Measurements from ENCODE around the gene ARID1A.

The ARID1A gene

DNA sequence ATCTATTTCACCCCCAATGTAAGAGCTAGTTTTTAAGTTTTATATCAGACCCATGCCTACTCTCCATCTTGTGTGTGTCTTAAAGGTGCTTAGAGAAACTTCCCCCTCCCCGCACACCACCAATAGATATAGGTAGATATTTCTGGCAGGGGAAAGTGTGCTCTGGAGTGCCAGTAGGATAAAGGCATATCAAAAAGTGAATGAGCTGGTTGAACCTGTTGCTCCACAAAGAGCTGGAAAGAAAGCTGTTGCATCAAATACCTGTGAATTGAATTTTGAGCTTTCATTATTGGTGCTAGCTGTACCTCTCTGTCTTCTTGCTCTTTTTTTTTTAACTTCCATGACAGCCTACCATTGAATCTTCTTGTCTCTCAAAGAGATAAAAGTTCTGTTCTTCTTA, 32.8 kb downstream of the ARID1A start:
- no peak for DNase-seq

DNA sequence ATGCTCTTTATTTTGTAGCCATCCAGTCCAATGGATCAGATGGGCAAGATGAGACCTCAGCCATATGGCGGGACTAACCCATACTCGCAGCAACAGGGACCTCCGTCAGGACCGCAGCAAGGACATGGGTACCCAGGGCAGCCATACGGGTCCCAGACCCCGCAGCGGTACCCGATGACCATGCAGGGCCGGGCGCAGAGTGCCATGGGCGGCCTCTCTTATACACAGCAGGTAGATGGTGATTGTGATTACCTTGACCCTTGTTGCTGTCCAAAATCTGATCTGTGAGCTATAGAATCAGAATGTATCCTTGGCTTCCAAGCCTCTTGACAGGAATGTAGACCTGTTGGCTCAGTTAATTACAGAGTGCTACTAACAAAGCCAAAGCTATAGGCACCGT, 33.8 kb downstream of the ARID1A start:
- no peak for DNase-seq

DNA sequence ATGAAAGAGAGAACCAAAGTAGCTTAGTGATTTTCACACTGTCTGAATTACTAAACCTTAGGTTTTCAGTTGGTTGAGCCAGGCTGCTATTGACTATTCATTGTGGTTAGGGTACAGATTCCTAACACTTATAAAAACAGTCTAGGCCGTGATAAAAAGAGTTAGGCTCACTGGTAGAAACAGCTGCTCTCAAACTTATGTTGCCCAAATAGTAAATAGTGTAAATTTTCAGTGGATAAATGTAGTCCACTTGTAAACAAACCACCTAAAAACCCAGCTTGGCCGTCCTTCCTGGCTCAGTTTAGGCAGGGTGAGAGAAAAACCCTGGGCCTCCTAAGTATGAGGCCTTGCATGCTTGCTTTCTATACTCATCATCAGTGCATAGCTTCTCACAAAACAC, 34.9 kb downstream of the ARID1A start:
- DNase-seq = no peak

DNA sequence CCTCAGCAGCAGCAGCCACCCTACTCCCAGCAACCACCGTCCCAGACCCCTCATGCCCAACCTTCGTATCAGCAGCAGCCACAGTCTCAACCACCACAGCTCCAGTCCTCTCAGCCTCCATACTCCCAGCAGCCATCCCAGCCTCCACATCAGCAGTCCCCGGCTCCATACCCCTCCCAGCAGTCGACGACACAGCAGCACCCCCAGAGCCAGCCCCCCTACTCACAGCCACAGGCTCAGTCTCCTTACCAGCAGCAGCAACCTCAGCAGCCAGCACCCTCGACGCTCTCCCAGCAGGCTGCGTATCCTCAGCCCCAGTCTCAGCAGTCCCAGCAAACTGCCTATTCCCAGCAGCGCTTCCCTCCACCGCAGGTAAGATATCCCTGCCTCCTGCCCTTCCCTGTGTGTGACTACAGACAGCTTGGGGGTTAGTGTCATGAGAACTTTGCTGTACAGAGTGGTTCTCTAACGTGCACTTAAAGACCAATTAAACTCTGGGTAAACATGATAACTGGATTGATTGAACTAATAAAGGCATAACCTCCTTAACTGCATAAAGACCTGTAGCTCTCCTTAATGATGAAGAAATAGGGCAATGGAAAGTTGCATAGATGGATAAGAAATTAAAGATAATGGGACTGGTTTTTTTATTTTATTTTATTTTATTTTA, 35.6 kb downstream of the ARID1A start:
- no peak for DNase-seq

DNA sequence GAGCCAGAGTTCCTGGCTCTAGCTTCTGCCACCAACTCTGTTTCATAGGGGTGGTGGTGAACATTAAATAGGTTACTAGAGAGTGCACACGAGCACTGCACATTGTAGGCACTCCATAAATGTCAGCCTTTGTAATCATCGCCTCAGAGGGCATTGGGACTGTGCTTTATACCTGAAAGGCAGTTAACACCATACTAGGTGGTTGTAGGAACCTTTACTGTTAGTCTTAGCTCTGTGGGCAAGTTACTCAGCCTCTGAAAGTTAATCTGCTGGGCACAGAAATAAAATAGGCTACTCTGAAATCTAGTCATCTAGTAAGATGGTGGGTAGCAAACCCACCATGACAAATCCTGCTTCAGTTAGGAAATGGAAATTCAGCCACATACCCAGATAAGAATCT, 37.6 kb downstream of the ARID1A start:
- no peak for DNase-seq

DNA sequence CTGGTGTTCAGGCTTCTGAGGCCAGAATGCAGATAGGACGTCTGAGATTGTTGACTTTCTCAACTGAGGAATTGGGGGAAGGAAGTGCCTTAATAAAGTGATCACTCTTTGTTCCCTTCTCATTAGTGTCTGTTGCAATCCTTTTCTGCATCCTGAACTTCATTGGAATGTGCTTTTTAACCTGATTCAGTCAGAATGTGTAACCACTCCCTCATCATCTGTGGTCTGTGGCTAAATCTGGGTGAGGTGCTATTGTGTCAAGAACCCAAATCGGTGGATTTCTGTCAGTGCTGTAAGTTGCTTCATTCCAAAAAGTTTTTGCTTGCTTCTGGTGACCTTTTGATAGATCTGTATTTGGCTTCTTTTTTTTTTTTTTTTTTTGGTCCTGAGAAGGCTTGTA, 38.2 kb downstream of the ARID1A start:
- no peak for DNase-seq

DNA sequence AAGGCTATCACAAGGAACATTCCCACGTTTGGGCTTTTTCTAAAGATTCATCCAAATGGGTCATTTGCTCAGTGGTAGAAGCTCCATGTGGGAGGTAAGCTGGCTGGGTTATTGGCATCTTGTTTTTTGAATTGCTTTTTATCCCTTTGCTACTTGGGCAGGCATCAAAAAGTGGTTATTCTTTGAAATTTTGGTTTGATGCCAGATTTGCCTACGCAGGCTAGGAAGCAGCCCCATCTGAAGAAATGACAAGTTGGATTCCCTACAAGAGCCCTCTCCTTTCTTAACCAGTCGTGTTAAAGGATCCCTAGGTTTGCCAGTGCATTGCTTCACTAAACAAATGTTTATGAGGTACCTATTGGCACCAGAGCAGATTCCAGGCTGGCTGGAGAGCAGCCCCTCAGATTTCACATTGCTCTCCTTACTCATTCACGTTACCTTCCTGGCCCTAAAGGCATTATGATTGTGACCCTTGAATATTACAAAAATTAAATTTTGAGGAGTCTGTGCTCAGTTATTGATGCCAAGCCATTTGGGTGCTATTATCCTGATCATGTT, 38.8 kb downstream of the ARID1A start:
- no peak for DNase-seq

DNA sequence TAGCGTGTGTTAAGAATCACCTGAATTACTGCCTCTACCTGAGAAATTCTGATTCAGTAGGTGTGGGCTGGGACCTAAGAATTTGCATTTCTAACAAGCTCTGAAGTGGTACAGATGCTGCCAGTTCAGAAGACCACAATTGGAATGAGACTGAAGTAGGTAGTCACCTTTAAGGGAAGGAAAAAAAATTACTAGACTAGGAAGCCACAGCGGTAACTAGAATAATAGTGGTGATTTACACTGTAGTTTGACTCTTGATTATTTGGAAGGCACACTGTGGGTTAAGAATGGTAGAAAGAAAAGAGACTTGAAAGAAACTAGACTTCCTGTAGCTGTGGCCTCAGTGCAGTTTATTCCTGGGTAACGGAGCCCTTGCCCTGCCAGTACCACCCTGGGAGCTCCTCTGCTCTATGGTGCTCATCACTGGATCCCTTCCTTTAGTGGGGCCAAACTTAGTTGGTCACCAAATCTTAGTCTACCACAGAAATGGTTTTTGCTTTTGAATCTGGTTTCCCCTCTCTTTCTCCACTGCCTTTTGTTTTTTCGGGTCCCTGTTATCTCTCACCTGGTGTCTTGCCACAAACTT, 43.6 kb downstream of the ARID1A start:
- DNase-seq = no peak

DNA sequence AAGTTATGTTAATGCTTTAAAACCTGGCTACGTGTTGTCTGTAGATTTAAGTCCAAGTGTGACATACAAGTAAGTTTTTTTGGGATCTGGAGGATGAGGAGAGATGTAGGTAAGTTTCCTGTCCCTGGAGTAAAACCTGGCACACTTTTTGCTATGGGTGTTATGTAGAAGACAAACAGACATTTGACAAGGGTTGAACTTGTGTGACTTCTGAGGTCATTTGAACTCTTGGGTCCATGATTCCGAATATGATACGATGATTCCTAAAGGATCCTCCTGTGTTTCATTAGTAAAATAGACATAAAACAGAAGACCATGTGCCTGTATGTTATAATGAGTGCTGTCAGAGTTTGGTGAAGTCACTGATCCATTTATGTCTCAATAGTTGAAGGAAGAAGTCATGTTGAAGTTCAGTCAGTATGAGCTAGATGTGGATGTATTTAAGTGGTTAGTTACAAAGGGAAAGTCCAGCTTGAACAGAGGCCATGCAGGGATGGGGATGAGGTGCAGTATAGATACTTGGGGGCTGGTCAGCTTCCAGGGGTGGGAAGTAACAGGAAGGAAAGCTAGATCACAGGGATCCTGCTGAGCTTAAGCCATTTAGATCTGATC, 44.3 kb downstream of the ARID1A start:
- no peak for DNase-seq

DNA sequence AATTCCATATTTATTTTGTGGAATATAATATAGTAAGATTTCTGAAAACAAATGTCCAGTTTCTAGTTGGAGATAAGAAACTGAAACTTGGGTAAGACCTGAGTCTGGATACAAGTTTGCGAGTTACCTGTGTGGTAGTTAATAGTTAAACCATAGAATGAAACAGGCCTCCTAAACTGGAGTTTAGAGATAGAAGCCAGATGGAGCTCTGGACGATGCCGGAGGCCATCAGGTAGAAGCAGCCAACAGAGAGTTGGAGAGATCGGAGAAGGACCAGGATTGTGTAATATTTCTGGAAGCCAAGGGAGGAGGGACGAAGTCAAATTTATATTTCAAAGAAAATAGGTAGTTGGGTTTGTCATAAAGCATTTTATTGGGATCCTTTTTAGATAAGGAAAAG, 45.1 kb downstream of the ARID1A start:
- DNase-seq = no peak

DNA sequence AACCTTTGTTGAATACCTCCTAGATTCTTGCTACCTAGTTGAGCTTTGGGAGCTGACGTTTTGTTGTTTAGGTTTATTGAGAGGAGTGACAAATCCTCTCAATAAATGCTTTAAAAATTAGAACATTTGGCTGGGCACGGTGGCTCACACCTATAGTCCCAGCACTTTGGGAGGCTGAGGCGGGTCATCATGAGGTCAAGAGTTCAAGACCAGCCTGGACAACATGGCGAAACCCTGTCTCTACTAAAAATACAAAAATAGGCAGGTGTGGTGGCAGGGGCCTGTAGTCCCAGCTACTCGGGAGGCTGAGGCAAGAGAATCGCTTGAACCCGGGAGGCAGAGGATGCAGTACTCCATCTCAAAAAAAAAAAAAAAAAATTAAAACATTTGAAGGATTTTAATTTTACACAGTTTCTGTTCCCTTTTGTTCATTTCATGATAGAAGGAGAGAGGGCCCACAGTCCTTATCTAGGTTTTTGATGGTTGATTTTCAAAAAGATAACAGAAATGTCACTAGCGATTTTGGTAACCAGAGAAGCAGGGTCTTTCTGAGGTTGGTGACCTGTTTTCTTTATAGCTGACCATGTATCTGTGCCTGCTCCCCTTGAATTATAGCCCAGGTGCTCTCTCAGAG, 47.7 kb downstream of the ARID1A start:
- DNase-seq = no peak

DNA sequence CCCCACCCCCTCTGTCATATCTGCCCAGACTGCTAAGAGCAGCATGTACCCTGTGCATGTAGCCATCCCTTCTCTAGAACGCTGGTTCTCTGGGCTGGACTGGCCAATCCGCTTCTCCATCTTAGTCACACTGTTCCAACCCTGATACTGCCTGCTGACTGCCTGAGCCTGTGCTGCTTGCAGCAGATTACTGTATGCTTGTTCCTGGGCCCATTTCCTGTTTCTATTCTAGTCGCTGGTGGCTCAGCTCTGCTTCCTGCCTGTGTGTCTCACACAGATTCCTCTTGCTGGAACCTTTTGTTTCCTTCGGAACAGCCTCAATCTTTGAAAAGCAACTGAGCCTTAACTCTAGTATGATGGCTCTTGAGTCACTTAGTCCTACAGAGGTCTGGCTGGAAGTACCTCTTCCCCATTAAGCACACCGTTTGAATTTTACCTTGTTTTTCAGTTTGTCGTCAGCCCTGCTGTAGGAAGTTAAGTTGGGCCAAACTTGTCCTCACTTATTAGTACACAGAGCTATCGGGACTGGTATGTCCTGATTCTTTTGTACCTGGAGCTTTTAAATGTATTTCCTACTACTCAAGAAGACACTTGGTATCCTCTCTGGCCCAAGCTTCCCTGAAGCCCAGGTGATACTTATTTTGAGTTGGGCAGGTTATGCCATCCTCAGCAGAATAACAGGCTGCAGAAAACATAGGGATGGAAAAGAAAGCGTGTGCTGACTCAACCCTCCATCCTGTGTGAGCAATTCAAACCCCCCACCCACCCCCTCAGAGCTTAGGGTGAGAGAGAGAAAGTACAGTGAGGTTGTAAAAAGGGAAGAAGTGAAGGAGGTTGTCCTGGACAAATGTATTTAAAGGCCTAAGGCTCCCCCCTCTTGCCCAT, 48.5 kb downstream of the ARID1A start:
- peak; percentile 92 for DNase-seq

DNA sequence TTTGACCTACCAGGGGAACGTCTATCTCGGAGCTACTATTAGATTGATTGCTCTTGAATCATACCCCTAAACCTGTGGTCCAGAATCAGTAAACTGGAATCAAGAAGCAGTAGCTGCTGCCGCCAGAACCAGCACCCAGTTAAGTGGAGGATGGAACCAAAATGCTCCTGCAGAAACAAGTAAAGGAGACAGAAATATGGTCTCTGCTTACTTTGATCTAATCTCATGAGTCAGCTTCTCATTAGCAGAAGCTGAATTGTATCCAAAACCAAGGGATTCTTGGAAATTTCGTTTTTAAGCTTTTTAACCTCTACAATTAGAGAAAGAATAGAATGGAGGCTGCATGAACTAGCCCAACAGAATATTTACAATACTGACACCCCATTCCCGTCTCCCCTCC, 49.4 kb downstream of the ARID1A start:
- no peak for DNase-seq

DNA sequence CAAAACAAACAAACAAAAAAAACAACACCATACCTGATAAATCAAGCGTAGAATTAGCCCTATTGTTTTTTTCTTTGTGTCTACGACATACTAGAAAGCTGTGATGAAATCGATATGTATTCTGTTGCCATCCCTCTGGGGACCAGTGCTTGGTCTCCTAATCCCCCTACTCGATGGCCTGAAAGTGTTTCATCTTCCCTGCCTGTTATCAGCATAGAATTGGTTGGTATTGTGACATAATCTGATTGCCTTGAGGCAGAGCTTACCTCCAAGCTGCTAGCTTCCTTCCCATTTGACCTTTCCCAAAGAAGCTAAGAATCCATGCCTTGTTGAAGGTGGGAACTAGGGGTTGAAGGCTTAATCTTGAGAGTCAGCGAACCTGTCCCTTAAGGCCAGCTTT, 51.2 kb downstream of the ARID1A start:
- no peak for DNase-seq

DNA sequence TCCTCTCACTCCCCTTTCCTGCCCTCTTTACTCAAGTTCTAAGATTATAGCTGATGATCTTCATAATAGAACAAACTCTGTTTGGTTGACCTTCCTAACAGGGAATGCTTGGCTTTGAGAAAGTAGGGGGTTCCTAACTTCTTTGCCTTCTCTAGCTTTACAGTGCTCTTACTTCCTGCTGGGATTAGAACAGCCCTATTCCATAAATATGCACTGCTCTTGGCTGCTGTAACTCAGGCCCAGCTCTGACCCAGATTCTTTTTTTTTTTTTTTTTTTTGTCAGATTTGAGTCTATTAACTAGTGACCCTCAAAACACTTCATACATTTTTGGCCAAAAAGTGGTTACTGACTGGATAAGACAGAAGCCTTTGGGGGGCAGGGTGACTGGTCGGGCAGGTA, 52.5 kb downstream of the ARID1A start:
- no peak for DNase-seq

DNA sequence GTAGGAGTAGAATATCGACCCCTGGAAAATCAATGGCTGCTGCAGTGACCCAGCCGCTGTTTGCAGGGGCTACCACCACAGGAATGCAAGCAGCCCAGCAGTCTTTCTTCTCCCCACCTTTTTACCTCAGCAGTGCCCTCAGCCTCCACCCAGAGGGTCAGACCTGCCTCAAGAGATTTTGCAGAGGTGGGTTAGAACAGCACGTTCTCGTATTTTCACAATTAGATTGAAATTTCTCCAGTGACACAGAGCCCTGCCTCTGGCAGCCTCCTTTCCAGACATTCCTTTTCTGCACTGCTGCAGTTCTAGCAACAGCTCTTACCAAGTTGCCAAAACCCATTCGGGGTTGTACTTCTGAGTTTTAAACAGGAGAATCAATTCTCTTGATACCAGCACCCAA, 53.6 kb downstream of the ARID1A start:
- DNase-seq = no peak

DNA sequence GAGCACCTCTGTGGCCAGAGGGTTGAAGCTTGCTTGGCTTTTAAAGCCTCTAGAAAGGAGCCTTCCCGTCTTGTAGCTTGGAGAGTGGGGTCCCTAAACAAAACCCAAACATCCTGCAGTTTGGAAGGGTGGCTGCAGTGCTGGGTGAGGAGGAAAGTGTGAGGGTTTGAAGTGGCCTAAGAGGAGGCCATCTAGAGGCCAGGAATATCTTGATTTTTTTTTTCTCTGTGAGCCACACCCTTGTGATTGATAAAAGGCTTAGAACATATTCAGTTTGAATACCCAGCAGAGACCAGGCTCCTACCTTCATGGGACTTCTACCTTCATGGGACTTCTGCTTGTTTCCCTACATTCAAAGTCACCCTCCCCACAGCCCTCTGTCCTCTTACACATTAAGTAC, 54.6 kb downstream of the ARID1A start:
- no peak for DNase-seq

DNA sequence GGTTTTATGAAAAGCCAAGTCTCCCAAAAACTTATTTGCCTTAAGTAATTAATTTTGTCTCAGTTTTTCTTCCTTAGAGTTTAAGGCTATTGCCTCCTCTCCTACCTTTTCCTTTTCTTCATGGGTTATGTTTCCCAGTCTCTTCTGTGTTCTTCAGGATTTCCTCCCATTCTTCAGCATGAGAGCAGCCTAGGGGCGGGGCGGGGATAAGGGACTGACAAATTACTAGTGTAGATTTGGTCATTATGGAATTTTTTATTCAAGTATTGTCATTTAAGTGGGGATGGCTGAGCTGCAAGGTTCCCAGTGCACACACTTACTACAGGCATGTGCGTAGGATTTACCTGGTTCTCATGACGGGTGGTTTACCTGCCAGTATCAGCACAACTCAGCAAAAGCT, 56.7 kb downstream of the ARID1A start:
- no peak for DNase-seq

DNA sequence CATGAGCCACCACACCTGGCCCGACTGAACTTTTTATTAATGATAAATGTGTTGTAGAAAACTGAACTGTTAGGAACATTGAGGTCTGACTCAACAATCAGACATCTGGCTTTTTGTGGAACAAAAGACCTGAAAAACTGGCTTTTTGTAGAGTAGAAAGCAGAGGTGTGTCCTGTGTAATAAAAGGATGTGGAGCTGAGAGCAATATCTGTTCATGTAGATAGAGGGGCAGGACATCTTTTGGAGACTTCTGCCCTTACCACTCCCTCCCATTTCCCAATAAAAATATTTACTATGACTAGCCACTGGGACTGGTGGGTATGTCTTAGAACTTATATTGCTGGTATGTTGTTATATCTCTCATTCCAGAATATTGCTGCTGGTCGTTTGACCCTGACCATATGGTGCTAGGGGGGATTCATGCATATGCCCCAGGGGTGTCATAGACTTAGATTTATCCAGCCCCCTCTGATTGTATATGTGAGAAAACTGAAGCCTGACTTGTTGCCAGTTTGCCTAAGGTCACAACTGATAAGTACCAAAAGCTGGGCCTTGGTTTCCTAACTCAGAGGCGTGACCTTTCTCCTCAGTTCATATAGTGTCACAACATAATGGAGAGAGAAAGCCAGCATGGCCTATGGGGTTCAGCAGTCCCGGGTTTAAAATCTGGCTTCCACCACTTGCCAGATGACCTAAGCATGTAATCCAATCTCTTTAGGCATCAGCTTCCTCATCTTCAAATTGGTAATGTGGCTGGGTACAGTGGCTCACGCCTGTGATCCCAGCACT, 58.5 kb downstream of the ARID1A start:
- DNase-seq = no peak

DNA sequence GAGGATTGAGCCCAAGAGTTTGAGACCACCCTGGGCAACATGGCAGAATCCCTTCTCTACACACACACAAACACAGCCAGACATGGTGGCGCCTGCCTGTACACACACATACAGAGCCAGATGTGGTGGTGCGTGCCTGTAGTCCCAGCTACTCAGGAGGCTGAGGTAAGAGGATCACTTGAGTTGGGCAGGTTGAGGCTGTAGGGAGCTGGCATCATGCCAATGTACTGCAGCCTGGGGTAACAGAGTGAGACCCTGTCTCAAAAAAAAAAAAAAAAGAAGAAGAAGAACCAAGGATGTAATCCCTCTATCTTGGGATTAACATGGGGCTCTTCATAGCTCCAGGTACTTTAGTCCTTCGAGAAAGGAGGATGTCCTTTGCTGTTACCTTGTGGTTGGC, 62.5 kb downstream of the ARID1A start:
- no peak for DNase-seq

DNA sequence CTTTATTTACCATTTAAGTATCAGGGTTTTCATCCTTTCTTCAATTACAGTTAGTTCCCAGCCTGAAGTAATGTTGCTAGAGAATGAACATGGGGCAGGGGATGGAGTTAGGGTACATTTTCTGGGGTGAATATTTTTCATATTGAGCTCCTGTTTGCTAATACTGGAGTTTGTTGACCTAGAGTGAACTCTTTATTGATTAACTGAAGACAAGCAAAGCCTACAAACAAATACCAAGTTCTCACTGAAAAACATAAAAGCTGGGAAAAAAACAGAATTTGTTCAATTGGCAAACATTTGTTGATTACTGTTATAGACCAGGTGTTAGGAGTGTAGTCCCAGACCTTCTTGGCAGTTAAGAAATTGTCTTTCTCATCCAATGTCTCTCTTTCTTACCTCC, 63.7 kb downstream of the ARID1A start:
- DNase-seq = no peak

DNA sequence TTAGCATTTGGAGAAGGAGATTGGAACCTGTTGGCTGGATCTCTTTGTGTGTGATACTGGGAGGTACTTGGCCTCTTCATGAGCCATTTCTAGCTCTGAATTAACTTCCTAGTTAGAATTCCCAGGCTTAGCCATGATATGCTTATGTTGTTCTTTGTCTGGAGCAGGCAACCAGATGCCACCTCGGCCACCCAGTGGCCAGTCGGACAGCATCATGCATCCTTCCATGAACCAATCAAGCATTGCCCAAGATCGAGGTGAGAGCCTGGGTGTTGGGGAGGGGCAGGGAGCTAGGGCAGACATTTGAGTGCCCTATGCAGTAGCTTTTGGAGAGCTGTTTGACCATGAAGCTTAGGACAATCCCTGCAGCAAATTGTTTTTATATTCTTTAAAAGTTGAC, 65.4 kb downstream of the ARID1A start:
- no peak for DNase-seq

Data from activated effector memory CD4-positive, alpha-beta T cell treated with anti-CD3 and anti-CD28 coated beads, Interleukin-2, amount 50 U/mL, for 16 hours (primary cell).